ENCODE data around the gene ZMAT5. TPM values are rescaled to one million over a fixed set of nuclear protein-coding genes. Genes with fewer than 3 reads are reported as not detected.

Gene ZMAT5
- total and polyA plus RNA-seq, 10 donors: 15.1 to 27.0 (median 19.9) TPM

DNA sequence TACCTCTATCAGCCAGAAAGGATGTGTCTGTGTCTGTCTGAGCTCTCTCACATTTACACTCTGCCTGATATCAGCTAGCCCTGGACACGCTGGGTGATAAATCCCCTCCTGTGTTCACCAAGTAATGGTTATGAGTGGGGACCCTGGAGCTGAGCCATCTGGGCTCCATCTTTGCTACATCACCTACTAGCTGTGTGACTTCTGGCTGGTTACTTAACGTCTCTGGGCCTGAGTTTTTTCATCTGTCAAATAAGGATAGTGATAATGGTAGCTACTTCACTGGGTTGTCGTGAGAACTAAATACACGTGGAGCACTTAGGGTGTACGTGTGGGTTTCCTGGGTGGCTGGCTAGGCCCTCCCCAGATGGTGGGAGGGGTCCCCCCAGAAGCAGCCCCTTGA, 23.3 kb upstream of the ZMAT5 start:
- TF ChIP-seq POLR2AphosphoS5 (IDR thresholded peaks at IDR 0.05): no peak
- no peak for TF ChIP-seq POLR2A (IDR thresholded peaks at IDR 0.05)
- TF ChIP-seq CTCF (IDR thresholded peaks at IDR 0.05 in 8 of 11, conservative IDR thresholded peaks at IDR 0.05 in 3 of 11): no peak
- Histone ChIP-seq H3K27me3 (replicated peaks in 1 of 7) (no peaks in the 10 kb centered on the region), H3K27ac (peak overlapping the region in 1 of 8 donors; percentile 55), H3K36me3 (peaks cover 8 to 88% (median 73%) of the 10 kb centered on the region in 6 donors), H3K4me3 (no peak overlapping the region), H3K9me3 (no peaks in the 10 kb centered on the region), H3K4me1 (peaks cover 0 to 44% (median 21%) of the 10 kb centered on the region in 6 donors)
- WGBS, 5 donors: 92 to 96% (median 93%) methylated on average over 5 of the region's 5 CpGs
- intact Hi-C loops (cut with DNase I; ENCODE audit: low total_unique reads): no loop called here
- no peak for DNase-seq

GRCh38 chr22:29788339-29789279, 21.8 kb upstream of the ZMAT5 start:
- no peaks in the 10 kb centered on the region for H3K9me3 ChIP-seq
- 73 to 84% (median 78%) methylated on average over 21 to 27 of the region's 27 CpGs for WGBS, 5 donors
- H3K36me3 ChIP-seq: peaks cover 8 to 73% (median 61%) of the 10 kb centered on the region in 6 donors
- no peaks in the 10 kb centered on the region for H3K27me3 ChIP-seq (replicated peaks in 1 of 7)
- peak overlapping the region in 5 of 8 donors; percentile 15 to 55 (median 32) for H3K27ac ChIP-seq
- H3K4me3 ChIP-seq: no peak overlapping the region
- TF ChIP-seq CTCF (IDR thresholded peaks at IDR 0.05 in 8 of 11, conservative IDR thresholded peaks at IDR 0.05 in 3 of 11) (no peak), POLR2AphosphoS5 (IDR thresholded peaks at IDR 0.05) (peak in 1 of 3 donors; percentile 41), POLR2A (IDR thresholded peaks at IDR 0.05) (no peak)
- peaks cover 6 to 58% (median 34%) of the 10 kb centered on the region in 6 donors for H3K4me1 ChIP-seq
- intact Hi-C loops (cut with DNase I; ENCODE audit: low total_unique reads): no loop called here
- DNase-seq: no peak

DNA sequence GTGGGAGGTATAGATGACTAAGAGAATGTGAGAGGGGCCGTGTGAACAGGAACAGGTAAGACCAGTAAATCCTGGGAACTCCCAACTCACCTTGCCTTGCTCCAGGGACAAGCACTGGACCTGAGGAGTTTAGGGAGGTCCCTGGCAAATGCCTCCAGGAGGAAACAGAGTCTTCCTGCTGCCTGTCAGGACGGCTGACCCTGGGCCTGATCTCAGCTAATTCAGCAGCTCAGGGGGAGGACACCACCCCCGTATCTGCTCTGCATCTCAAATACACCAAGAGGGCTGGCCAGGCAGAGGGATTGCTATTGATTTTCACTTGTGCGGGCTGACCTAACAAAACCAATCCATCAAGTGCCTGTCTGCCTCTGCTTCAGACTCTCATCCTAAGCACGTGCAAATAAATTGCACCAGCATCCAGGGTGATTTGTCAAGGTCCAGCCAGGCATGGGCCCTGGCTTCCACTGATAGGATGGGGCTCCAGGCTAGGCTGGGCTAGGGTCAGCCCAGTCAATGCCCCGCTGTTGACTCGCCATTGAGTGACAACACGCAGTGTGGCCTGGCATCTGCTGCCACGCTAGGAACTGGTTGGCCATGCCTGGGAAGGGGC, 20.7 kb upstream of the ZMAT5 start:
- Histone ChIP-seq H3K36me3 (peaks cover 3 to 62% (median 49%) of the 10 kb centered on the region in 6 donors), H3K4me3 (no peak overlapping the region), H3K27me3 (replicated peaks in 1 of 7) (no peaks in the 10 kb centered on the region), H3K27ac (peak overlapping the region in 5 of 8 donors; percentile 12 to 55 (median 32)), H3K4me1 (peaks cover 6 to 65% (median 36%) of the 10 kb centered on the region in 6 donors), H3K9me3 (no peaks in the 10 kb centered on the region)
- no peak for DNase-seq
- 71 to 83% (median 75%) methylated on average over 7 to 9 of the region's 9 CpGs for WGBS, 5 donors
- TF ChIP-seq POLR2AphosphoS5 (IDR thresholded peaks at IDR 0.05): peak in 2 of 3 donors; percentile 38 to 40
- TF ChIP-seq POLR2A (IDR thresholded peaks at IDR 0.05): no peak
- no peak for TF ChIP-seq CTCF (IDR thresholded peaks at IDR 0.05 in 8 of 11, conservative IDR thresholded peaks at IDR 0.05 in 3 of 11)
- intact Hi-C loops (cut with DNase I; ENCODE audit: low total_unique reads): no loop called here

GRCh38 chr22:29786031-29786430, 19.2 kb upstream of the ZMAT5 start:
- H3K4me1 ChIP-seq: peaks cover 6 to 80% (median 42%) of the 10 kb centered on the region in 6 donors
- H3K36me3 ChIP-seq: peaks cover 3 to 48% (median 35%) of the 10 kb centered on the region in 6 donors
- no peak for DNase-seq
- intact Hi-C loops (cut with DNase I; ENCODE audit: low total_unique reads): no loop called here
- TF ChIP-seq POLR2AphosphoS5 (IDR thresholded peaks at IDR 0.05) (no peak), POLR2A (IDR thresholded peaks at IDR 0.05) (no peak), CTCF (IDR thresholded peaks at IDR 0.05 in 8 of 11, conservative IDR thresholded peaks at IDR 0.05 in 3 of 11) (no peak)
- H3K27me3 ChIP-seq (replicated peaks in 1 of 7): no peaks in the 10 kb centered on the region
- H3K9me3 ChIP-seq: no peaks in the 10 kb centered on the region
- WGBS, 5 donors: 74 to 82% (median 76%) methylated on average over 5 of the region's 5 CpGs
- H3K4me3 ChIP-seq: no peak overlapping the region
- peak overlapping the region in 3 of 8 donors; percentile 11 to 37 (median 30) for H3K27ac ChIP-seq
